NCI-H526 (cell line): Measurements from ENCODE around the gene TRAPPC4.

Source experiments
- DNase-seq, 2 experiments: peaks; one replicate each; lab custom pipeline; 2025; lab: John Stamatoyannopoulos, UW

The TRAPPC4 gene

DNA sequence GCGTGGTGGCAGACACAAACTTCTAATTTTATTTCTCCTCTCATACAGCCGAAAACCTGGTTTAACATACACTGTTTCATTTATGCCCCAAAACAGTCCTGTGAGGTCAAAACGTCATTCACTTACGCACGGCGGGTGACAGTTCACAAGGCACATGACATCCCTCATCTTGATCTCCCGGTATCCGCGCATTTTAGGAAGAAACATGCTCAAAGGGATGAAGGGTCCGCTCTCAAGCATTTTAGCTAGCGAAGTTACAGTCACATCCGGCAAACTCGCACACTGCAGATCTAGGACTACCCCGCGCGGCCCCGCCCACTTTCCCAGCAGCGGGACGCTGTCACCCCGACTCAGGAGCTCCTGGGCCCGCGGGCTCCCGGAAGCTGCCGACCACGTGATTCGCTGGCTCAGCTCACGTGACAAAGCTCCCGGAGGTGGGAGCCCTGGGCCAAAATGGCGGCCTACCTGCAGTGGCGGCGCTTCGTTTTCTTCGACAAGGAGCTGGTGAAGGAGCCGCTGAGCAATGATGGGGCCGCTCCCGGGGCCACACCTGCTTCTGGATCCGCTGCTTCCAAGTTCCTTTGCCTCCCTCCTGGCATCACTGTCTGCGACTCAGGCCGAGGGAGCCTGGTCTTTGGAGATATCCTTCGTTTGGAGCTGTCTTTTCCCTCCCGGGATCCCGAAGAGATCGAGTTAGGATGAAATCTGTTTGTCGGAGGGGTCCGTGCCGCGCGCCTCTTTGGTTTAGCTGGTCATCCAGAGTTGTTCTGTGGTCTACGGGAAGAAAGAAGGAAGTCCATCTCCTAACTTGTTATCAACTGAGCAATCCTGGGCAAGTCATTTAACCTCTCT is 49.0 kb downstream of the TRAPPC4 start, which contains the start of gene VPS11:
VPS11 (plus strand) TSS at position 448 of the 852 bp plus-strand sequence; CDS start at position 454, 6 bp downstream.
- peak; percentile 98 to 100 for DNase-seq
